Measurements from ENCODE around the gene CELF4.

GRCh38 chr18:37254236-37254754, 311.3 kb downstream of the CELF4 start:
- no peak for TF ChIP-seq CBX3 (IDR thresholded peaks at IDR 0.05; ENCODE audit: borderline replicate concordance, low read depth)
- no peak for TF ChIP-seq E2F8 (IDR thresholded peaks at IDR 0.05; ENCODE audit: low read depth, partially characterized antibody)
- TF ChIP-seq, protein P1, sequence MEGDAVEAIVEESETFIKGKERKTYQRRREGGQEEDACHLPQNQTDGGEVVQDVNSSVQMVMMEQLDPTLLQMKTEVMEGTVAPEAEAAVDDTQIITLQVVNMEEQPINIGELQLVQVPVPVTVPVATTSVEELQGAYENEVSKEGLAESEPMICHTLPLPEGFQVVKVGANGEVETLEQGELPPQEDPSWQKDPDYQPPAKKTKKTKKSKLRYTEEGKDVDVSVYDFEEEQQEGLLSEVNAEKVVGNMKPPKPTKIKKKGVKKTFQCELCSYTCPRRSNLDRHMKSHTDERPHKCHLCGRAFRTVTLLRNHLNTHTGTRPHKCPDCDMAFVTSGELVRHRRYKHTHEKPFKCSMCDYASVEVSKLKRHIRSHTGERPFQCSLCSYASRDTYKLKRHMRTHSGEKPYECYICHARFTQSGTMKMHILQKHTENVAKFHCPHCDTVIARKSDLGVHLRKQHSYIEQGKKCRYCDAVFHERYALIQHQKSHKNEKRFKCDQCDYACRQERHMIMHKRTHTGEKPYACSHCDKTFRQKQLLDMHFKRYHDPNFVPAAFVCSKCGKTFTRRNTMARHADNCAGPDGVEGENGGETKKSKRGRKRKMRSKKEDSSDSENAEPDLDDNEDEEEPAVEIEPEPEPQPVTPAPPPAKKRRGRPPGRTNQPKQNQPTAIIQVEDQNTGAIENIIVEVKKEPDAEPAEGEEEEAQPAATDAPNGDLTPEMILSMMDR (IDR thresholded peaks at IDR 0.05 in 2 of 3, conservative IDR thresholded peaks at IDR 0.05 in 1 of 3; ENCODE audit: control insufficient read depth in 2 of 3, extremely low read depth in 1 of 3, insufficient read depth in 1 of 3, low read depth in 3 of 3, low read length in 3 of 3) = no peak

All from GM12878 (cell line).